Hindlimb muscle (tissue), 1 donor: ENCODE data around the gene PDZD4. TPM values are rescaled to one million over a fixed set of nuclear protein-coding genes. Genes with fewer than 3 reads are reported as not detected.

Experiments
- DNase-seq: peaks from one replicate; pipeline ENCODE4 v3.0.0-alpha.2; 2013
- polyA plus RNA-seq: library from polyadenylated mRNA; unstranded; fragments of 120-200 nt; gene quantifications from one replicate; pipeline ENCODE4 v1.2.1, GENCODE V29; 2013; ENCODE audit not compliant: insufficient read length

PDZD4 gene
- polyA plus RNA-seq, 1 donor, result 2.4 TPM

GRCh38 chrX:153867139-153867538 is 36.8 kb upstream of the PDZD4 start:
- no peak for DNase-seq

DNA sequence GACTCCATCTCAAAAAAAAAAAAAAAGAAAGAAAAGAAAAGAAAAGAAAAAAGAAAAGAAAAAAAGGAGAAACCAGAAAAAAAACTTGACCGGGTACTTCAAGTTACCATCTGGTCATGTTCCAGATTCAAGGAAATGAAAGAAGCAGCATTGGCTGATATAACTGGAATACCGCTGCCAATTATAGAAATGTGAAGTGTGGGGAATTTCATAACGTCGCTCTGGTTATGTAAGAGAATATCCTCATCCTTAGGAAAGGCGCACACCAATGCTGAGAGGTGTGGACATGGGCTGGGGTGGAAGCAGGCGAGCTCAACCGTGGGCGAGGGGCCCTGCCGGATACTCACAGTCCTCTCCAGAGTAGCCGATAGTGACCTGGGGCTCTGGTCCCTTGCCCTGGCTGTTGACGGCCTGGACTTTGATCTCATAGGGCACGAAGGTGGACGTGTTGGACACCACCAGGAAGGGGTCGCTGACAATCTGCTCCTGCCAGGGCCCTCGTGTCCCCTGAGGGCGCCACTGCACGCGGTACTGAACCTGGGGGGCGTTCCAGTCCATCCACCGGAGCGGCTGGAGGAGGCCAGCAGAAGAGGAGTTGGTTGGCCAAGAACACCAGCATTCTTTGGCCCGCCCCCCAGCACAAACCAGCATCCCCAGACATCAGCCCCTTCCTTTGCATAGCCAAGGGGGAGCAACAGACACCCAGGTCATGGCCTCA is 36.1 kb upstream of the PDZD4 start:
- DNase-seq, result no peak

DNA sequence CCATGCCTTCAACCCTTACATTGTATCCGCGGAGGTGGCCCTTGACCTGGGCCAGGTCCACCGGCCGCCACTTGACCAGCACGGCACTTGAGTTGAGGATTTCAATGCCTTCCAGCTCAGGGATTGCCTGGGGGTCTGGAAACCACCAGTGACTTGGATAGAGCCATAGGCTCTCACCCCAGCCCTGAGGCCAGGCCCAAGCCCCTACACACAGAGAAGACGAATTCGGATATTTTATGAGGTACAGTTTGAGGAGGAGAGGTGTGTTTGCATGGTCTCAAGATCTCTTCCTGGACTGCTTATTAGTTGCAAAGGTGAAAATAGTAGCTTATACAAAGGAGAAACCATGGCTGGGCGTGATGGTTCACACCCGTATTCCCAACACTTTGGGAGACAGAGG is 35.3 kb upstream of the PDZD4 start:
- DNase-seq, result no peak

DNA sequence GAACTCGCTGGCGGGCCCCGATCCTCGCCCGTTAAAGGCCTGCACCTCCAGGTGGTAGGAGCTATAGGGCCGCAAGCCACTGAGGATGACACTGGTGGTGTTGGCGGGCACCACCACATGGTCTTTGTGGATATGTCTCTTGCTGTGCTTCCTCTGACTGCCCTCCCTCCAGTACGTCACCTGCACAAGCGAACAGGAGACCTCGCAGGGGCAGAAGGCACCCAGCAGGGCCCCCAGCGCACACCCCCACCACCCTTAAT is 34.9 kb upstream of the PDZD4 start:
- DNase-seq, result no peak

DNA sequence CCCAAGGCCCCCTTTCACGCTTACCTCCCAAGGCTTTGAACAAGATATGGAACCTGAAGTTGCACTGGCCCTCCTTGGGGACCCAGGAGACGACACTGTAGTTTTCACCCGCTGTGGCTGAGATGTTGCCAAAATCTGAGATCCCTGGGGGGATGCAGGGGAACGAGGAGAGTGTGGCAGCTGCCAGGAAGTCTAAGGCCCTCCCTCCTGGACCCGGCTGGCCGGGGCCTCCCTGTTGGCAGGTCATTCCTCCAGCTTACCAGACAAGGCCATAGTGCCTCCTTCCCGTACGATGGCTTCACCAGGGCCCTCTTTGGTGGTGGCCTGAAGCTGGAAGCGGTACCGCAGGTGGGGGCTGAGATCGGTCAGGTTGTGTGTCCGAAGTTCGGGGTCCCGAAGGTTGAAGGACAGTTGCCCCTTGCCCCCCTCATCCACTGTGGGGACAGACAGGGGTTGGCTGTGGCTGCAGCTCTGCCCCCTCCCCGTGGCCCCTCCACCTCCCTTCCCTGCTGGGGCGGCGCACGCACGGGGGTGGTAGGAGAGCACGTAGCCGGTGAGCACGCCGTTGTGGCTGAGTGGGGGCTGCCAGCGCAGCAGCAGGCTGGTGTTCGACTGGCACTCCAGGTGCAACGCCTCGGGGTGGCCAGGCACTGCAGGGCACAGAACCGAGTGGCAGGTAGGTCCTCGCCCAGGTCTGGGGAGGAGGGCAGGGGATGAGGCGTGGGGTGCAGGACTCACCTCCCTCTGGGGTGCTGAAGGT is 34.4 kb upstream of the PDZD4 start:
- DNase-seq, result no peak

GRCh38 chrX:153864101-153864500 is 33.8 kb upstream of the PDZD4 start:
- no peak for DNase-seq

GRCh38 chrX:153863251-153863991 is 33.1 kb upstream of the PDZD4 start:
- no peak for DNase-seq

GRCh38 chrX:153862369-153863250 is 32.3 kb upstream of the PDZD4 start:
- no peak for DNase-seq

- no peak for DNase-seq
Observed at GRCh38 chrX:153861733-153862310, 31.5 kb upstream of the PDZD4 start.

DNA sequence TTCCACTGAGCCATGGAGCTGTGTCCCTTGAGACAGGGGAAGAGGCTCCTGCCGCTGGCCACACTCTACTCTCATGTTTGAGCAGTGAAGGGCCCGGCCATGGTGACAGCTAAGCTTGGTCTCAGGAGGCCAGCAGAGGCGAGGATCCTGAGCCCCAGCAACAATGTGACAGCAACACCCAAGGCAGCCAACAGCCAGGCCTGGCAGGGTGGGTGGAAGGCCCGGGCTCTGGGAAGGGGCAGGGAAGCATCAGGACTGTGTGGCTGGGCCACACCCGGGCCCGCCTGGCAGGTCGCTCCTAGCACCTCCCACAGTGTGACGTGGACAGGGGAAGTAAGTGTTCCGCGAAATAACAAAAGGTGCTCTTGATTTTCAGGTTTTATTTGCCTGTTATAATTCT is 30.8 kb upstream of the PDZD4 start:
- DNase-seq, result no peak

- DNase-seq, result no peak
Observed at GRCh38 chrX:153857348-153857903, 27.1 kb upstream of the PDZD4 start.

GRCh38 chrX:153854702-153855101 is 24.4 kb upstream of the PDZD4 start:
- no peak for DNase-seq

GRCh38 chrX:153853902-153854267 is 23.5 kb upstream of the PDZD4 start:
- DNase-seq, result no peak

DNA sequence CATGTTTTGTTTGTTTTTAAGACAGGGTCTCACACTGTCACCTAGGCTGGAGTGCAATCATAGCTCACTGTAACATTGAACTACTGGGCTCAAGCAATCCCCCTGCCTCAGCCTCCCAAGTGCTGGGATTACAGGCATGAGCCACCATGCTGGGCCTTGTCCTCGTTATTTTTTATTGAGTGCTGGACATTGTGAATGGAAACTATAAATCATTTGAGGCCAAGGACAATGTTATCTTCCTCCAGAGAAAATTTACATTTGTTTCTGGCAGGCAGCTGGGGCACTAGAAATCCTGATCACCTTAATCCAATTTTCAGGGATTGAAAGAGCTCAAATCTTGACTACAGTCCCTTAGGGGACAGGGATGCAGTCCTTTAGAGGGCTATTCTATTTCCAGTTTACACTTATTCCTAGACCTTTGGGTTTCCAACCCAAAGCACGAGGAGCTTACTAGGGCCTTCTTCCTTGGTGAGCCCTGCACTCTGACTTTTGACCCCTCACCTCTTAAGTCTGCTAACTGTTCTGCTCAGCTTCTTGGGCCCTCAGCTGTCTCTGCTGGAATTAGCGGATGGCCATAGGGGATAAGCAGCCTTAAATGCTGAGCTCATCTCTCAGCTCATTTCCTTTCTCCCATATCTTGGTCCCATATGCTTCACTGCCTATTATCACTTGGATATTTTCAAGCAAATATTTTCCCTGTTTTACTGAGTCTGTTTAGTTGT is 23.0 kb upstream of the PDZD4 start:
- no peak for DNase-seq

DNA sequence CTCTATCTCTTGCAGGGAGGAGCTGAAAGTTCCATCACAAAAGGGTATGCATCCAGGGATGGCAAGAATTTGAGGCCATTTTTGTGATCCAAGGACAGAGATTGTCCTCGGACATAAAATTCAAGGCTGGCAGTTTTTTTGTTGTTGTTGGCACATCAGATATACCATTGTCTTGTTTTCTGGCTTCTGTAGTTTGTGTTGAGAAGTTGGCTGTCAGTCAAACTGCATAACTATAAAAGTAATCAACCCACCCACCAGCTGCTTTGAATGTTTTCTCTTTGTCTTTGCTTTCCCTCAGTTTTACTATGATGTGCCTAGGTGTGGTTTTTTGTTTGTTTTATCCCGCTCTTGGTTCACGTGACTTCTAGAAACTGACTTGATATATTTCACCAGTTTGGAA is 21.6 kb upstream of the PDZD4 start:
- DNase-seq, result no peak

DNA sequence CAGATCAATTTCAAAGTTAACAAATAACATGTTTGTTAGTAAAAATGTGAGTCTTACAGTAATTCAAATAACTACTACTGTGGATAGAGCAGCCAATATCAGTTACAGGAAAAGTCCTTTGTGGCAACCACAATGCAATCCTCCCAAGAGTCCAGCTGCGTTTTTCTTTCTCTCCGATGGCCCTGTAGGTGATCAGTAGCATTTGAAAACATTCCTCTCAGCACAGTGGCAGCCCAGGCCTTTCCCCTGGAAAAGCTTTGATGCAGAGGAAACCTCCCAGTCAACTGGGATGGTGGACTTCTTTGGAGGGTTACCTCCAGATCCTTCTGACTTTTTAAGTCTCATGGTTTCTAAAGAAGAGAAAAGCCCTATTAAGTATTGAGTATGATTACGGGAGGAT is 18.0 kb upstream of the PDZD4 start:
- DNase-seq, result no peak

GRCh38 chrX:153845842-153846241 is 15.5 kb upstream of the PDZD4 start:
- DNase-seq, result no peak

DNA sequence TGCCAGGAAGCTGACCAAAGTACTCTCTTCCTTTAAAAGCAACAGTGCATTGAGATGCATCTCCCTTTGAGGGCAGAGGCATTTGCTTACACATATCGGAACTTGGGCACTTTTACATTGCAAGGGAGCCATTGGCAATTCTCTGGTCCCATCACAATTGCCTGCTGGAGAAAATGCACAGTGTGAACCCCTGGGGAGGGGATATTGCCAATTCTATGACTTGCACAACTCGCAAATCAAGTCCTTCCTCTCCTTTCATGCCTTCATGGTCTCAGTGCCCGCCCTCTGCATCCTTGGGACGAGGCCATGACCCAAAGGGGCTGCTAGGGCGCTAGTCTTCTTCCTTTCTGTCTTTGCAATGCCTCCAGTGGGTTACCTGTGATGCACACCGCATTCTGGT is 14.9 kb upstream of the PDZD4 start:
- DNase-seq, result no peak

DNA sequence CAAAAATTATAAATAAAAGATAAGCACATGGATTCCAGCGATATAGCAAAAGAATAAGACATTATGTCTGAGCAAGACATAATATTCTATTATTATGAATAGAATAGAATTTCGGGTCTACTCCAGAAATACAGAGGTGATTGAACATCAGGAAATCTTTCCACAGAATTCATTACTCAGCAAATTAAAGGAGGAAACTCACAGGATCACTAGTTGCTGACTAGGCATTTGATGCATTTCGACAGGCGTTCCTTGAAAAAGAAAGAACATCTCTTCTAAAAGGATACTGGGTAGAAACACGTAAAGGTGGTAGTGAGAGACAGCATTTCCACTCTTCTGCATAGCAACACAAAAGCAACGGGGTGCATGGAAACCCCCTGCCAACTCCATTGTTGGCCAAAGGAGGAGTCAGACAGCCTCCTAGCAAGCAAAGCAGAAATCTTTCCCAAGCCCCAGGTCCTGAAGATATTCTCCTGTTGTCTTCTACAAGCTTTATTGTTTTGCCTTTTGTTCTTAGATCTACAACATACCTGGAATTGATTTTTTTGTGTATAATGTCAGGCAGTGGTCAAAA is 14.3 kb upstream of the PDZD4 start:
- DNase-seq, result no peak

DNA sequence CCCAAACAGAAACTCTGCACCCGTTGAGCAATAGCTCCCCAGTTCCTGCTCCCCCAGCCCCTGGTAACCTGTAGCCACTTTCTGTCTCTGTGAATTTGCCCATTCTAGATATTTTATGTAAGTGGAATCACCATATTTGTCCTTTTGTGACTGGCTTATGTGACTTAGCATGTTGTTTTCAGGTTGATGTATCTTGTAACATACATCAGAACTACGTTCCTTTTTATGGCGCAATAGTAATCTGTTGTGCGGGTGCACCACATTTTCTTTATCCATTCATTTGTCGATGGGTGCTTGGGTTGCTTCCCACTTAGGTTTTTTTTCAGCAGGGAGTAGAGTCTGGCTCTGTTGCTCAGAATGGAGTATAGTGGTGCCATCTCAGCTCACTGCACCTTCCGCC is 6.6 kb upstream of the PDZD4 start:
- DNase-seq, result no peak

- no peak for DNase-seq
Observed at GRCh38 chrX:153832728-153833127, 2.4 kb upstream of the PDZD4 start.
